GM18499 (cell line): ENCODE measurements around the gene SLC25A28.

Source experiments
- ATAC-seq: cut with Tn5 transposase; IDR thresholded peaks from one replicate; pipeline ENCODE4 v1.9.1; 2021; ENCODE audit warnings: moderate number of reproducible peaks; ENCODE audit not compliant: insufficient read depth, unreplicated experiment

SLC25A28 gene

GRCh38 chr10:99593312-99593711 lies 26.9 kb downstream of the SLC25A28 start:
- no peak for ATAC-seq

GRCh38 chr10:99590799-99591198 lies 29.4 kb downstream of the SLC25A28 start:
- no peak for ATAC-seq

- no peak for ATAC-seq
Observed at GRCh38 chr10:99583687-99584086, 36.6 kb downstream of the SLC25A28 start.

DNA sequence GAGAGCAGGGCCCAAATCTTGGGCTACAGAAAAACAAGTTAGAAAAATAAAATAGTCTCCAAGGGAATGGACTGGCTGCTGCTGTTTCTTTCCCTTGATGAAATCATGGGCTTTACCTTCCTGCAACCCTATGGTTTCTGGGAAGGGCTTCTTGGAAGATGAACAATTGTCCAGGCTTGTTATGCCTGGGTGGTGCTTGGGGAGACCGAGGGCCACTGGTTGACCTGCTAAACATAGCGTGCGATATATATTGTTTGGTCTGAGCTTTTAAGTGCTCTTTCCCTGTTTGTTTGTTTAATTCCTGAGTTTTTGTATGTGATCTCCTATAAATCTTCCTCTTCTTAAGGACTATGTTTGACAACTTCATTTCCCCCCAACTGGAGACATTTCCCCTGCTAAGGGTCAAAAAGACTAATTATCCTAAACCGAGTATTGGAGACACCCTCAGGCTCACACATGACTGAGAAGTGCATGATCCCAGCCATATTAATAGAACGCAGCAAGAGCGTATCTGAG lies 37.9 kb downstream of the SLC25A28 start:
- ATAC-seq = no peak

DNA sequence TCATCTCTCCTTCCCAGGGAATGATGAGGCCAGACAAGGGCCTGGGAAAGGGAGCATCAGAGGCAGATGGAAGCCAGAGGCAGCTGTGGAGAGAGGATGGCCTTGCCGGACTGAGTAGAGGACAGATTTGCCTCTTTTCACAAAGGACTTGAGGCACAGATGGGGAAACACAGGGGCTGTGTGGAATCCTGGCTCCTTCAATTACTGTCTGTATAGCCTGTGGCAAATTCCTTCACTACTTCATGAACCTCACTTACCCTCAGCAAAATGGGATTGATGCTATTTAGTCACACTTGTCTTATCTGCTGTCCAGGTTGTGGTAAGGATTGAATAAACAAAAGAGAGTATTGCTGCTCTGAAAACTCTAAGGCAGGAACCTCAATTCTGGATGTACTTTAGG lies 40.3 kb downstream of the SLC25A28 start:
- ATAC-seq = no peak

DNA sequence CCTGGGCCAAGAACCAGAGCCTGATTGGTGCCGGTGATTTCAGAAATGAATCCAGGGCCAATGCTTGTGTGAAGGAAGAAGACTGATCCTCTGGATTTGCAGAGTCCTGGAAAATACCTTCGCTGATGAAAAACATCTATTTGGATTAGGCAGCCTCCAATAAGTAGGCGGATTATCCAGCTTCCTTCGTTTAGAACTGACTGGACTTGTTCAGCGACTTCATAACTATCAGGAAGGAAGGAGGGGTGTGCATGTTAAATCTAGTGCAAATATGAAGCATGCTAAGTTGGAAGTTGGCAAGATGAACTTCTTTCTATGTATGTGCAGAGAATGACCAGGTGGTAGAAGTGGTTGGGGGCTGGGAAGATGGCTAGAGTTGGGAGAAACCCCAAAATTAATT lies 46.4 kb downstream of the SLC25A28 start:
- no peak for ATAC-seq

- no peak for ATAC-seq
Observed at GRCh38 chr10:99571816-99572215, 48.4 kb downstream of the SLC25A28 start.

DNA sequence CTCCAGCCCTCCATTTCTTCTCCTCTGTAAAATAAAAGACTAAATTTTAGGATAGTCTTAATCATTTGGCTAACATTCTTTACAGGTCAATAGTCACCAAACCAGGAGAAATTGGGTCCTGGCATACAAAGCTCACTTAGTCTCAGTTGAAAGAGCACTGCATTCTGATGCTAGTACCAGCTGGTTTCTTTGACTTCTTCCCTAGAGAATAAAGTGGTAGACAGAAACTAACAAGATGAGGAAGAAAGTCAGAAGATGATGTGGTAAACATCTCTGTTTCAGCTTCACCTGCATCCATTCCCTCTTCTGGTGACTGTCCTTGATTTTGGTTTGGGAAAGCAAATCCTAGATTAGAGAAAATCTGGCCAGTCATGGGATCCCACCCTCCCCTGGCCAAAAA lies 50.3 kb downstream of the SLC25A28 start:
- ATAC-seq = no peak

DNA sequence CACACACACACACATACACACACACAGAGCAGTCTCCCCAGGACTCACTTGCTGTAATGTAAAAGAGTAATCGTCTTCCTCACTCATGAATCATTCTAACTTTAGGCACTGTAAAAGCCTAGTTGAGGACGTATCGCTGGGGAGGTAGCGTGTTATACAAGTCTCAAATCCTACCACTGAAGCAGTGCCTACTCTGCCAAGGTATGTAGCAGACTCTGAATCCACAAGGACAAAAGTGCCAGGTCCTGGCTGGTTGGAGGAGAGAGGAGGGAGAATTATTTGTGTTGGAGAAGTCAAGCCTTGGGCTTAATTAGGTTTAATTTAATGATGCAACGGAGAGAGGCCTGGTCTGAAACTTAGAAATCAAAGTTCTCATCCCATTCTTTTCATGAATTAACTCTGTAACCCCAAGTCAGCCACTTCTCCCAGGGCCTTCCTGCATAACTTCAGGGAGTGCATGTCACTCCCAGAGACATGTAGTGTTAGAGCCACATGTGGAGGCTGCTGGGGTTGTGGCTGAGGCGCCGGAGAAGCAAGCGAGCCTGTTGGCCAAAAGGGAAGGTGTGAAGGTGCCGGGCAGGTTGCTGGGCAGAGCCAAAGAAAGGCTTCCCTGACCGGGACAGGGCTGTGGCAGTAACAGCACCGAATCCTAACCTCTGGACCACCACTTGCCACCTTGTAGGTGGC lies 50.8 kb downstream of the SLC25A28 start:
- no peak for ATAC-seq

DNA sequence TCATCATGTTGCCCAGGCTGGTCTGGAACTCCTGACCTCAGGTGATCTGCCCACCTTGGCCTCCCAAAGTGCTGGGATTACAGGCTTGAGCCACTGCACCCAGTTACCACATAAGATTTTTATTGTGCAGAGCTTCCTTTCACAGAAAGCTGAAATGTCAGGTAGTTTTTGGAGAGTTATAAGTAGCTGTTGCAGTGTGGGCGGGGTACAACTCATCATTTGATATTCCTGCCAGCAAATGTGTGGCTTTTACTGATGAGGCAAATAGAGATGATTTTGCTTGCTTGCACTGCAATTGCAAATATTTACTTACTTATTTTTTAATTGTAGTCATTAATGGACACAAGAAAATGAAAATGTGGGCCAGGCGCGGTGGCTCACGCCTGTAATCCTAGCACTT lies 55.1 kb downstream of the SLC25A28 start:
- ATAC-seq = no peak

DNA sequence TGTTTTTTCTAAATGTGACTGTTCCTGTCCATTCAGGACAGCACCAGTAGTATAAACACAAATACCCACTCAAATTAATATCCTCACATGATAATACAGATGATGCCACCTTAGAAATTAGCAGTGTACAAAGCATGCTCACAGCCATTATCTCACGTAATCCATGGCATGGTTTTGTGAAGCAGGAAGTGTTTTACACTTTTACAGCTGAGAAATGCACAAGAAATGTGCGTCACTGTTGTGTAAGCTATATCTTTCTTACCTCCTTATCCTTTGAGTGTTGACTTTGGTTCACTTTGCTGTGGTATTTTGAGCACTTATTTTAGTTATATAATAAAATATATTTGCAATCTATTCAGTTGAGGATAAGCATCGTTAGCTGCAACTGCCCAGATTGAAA lies 55.9 kb downstream of the SLC25A28 start:
- no peak for ATAC-seq

DNA sequence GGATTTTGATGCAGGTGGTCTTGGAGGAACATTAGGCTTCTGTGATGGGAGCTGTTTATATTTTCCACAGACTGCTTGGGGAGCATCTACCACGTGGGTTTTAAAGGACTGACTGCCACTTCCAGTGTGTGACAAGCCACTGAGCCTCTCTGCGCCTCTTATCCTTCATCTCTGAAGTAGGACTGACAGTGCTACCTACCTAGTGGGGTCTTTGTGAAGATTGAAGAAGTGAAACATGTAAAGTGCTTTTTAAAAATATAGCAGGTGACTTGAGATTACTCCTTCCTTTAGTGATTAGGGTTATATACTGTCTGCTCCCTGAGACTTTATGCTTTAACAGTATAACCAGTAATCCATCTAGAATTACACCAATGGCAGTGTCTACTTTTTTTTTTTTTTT lies 57.6 kb downstream of the SLC25A28 start:
- no peak for ATAC-seq
